Right ventricle myocardium inferior (tissue), 1 donor: Measurements from ENCODE around the gene TMEM198. TPM values are rescaled to one million over a fixed set of nuclear protein-coding genes. Genes with fewer than 3 reads are reported as not detected.

Source experiments
- ATAC-seq: fragments of 200-7000 bp; cut with Tn5 transposase; one replicate; pipeline ENCODE4 v1.9.1; 2020; ENCODE audit warnings: mild to moderate bottlenecking, moderate library complexity
- DNase-seq: peaks from one replicate; pipeline ENCODE4 v3.0.0; 2021; ENCODE audit errors: missing footprints
- intact Hi-C: fragments of 100-400 bp; cut with DNase I; formaldehyde crosslinking; loops from one replicate; pipeline ENCODE4 v1.11.0; 2022
- total RNA-seq: library from RNA; stranded (reverse); fragmentation: NEBNext Ultra II Directional; extraction: Animal tissue kit (Norgen Biotek cat#: 25700); gene quantifications from one replicate; pipeline ENCODE4 v1.2.1, GENCODE V29; 2021
- donor health status: DM: no; HTN: yes; CAD: no; lungs with severe emphysema.

Gene TMEM198
- total RNA-seq, 1 donor from 2014 or later, result 2.7 TPM

GRCh38 chr2:219507581-219508443 is 36.0 kb upstream of the TMEM198 start:
- DNase-seq (no peak), ATAC-seq (no peak)
- intact Hi-C loops, result loop anchor here (10.0 kb wide), 1 partner anchor 223 kb away; no protein-coding TSS in a partner anchor

- intact Hi-C loops, result loop anchor here (10.0 kb wide), 1 partner anchor 224 kb away; no protein-coding TSS in a partner anchor
- no peak for DNase-seq
- no peak for ATAC-seq
These were observed 35.4 kb upstream of the TMEM198 start for GRCh38 chr2:219508444-219508734.

- peak; percentile 7 for ATAC-seq
- no peak for DNase-seq
- intact Hi-C loops, result loop anchor here (10.0 kb wide), 1 partner anchor 224 kb away; no protein-coding TSS in a partner anchor
These were observed 34.7 kb upstream of the TMEM198 start for GRCh38 chr2:219508971-219509779.

GRCh38 chr2:219509780-219510511 is 33.9 kb upstream of the TMEM198 start:
- ATAC-seq, result peak; percentile 64

GRCh38 chr2:219510512-219511135 is 33.2 kb upstream of the TMEM198 start:
- no peak for ATAC-seq
- intact Hi-C loops, result no loop called here
- DNase-seq, result no peak

More at GRCh38 chr2:219509780-219510511, 33.9 kb upstream of the TMEM198 start:
- no peak for DNase-seq
- intact Hi-C loops, result loop anchor here (10.0 kb wide), 1 partner anchor 225 kb away; no protein-coding TSS in a partner anchor

- intact Hi-C loops, result no loop called here
- ATAC-seq, result no peak
- no peak for DNase-seq
These were observed 32.1 kb upstream of the TMEM198 start for GRCh38 chr2:219511547-219512325.

- intact Hi-C loops, result no loop called here
- ATAC-seq, result no peak
- DNase-seq, result no peak
These were observed 31.2 kb upstream of the TMEM198 start for GRCh38 chr2:219512524-219513216.

GRCh38 chr2:219513787-219514186 is 30.0 kb upstream of the TMEM198 start:
- intact Hi-C loops, result no loop called here
- no peak for ATAC-seq

GRCh38 chr2:219514196-219514761 is 29.5 kb upstream of the TMEM198 start, which contains the start of gene ASIC4:
Gene ASIC4, plus strand, starts transcription at chr2:219514482. Its CDS starts 243 bp downstream, at chr2:219514725.
- DNase-seq, result no peak
- ATAC-seq, result peak; percentile 12
- intact Hi-C loops, result no loop called here

More at GRCh38 chr2:219513787-219514186, 30.0 kb upstream of the TMEM198 start:
- DNase-seq, result no peak

GRCh38 chr2:219514836-219515235 is 29.0 kb upstream of the TMEM198 start:
- DNase-seq, result no peak
- intact Hi-C loops, result no loop called here
- no peak for ATAC-seq

GRCh38 chr2:219515874-219516629 is 27.8 kb upstream of the TMEM198 start:
- DNase-seq, result no peak
- intact Hi-C loops, result no loop called here
- no peak for ATAC-seq

GRCh38 chr2:219516888-219517287 is 26.9 kb upstream of the TMEM198 start:
- intact Hi-C loops, result no loop called here
- no peak for DNase-seq
- no peak for ATAC-seq

- intact Hi-C loops, result no loop called here
- ATAC-seq, result no peak
- DNase-seq, result no peak
These were observed 25.7 kb upstream of the TMEM198 start for GRCh38 chr2:219517954-219518778.

- ATAC-seq, result peak; percentile 14
- intact Hi-C loops, result no loop called here
- DNase-seq, result no peak
These were observed 24.3 kb upstream of the TMEM198 start for GRCh38 chr2:219519526-219519916.

- DNase-seq (no peak), ATAC-seq (no peak)
- intact Hi-C loops, result no loop called here
These were observed 23.7 kb upstream of the TMEM198 start for GRCh38 chr2:219520079-219520478.
